H1 (cell line): ENCODE data around the gene SKIL. TPM values are rescaled to one million over a fixed set of nuclear protein-coding genes. Genes with fewer than 3 reads are reported as not detected.

Experiments
- CBX8 ChIP-seq: fragments of 300-800, 300-1000 bp; sonication (generic); IDR thresholded peaks from 2 replicates; pipeline ENCODE4 v1.7.1; 2016; ENCODE audit warnings: low read depth, low read length, borderline replicate concordance
- CEBPB ChIP-seq: IDR thresholded peaks from 2 replicates; pipeline ENCODE4 v1.6.1; 2012; ENCODE audit warnings: low read depth, low read length
- KDM5A ChIP-seq: fragments of 200-600 bp; IDR thresholded peaks from 2 replicates; pipeline ENCODE4 v1.7.1; 2012; ENCODE audit warnings: mild to moderate bottlenecking, low read length, inconsistent platforms, mixed read lengths
- polyA plus RNA-seq, 7 experiments: library from polyadenylated mRNA; depleted of rRNA in 3 of 7; stranded (reverse) in 5 of 7; unstranded in 2 of 7; fragments of >200 nt in 5 of 7; fragments of 200-250 nt in 2 of 7; gene quantifications; 1 replicate in 5 of 7; 2 replicates in 1 of 7; 4 replicates in 1 of 7; pipeline versions ENCODE4 v1.2.1 to v1.2.3, GENCODE V29; 2011 to 2013; ENCODE audit warnings: missing spikeins in 2 of 7, mixed read lengths in 2 of 7
- total RNA-seq: library from RNA; stranded (reverse); fragmentation: NEBNext Ultra II Directional; extraction: Animal tissue kit (Norgen Biotek cat#: 25700); gene quantifications from 2 replicates; pipeline ENCODE4 v1.2.1, GENCODE V29; 2021

The SKIL gene
- total and polyA plus RNA-seq, 2 of the 8 experiments (the other 6 are each of a cell fraction or from before 2014, with no cell fraction given): 13.2 to 277 TPM

GRCh38 chr3:170424879-170425278 lies 67.4 kb downstream of the SKIL start (continued):
- TF ChIP-seq CEBPB (no peak), CBX8 (no peak), KDM5A (no peak)
- TF ChIP-seq, all 59 proteins: peak for 0
